Epithelial cell of prostate (primary cell): ENCODE results near the gene C12orf60.

ENCODE experiments used
- DNase-seq: peaks from one replicate; pipeline ENCODE4 v3.0.0-alpha.2; 2011; ENCODE audit warnings: low read depth, low spot score
- H3K27ac ChIP-seq: fragments of 450-650 bp; 2 replicates; pipeline ENCODE4 v1.5.1; 2017; ENCODE audit warnings: mild to moderate bottlenecking

The C12orf60 gene

DNA sequence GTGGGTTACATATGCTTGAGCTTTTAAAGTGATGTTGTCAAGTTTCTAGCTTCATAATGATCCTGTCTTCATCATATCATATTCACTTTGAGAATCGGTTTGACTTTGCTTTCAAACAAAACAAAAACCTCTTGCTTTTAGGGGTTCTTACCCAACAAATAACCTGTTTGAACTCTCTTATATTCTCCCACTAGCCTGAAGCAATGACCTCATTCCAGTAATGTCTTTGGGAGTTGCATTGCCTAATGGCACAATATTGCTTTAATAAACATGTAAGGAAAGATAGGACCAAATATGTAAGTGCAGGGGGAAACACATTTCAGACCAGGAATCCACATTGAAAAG is 27.9 kb upstream of the C12orf60 start:
- peak overlapping the region; percentile 93 for H3K27ac ChIP-seq
- no peak for DNase-seq

GRCh38 chr12:14776236-14776961 is 27.1 kb upstream of the C12orf60 start:
- DNase-seq, result no peak
- peak overlapping the region; percentile 93 for H3K27ac ChIP-seq

- peak overlapping the region; percentile 15 for H3K27ac ChIP-seq
- no peak for DNase-seq
These were observed 26.2 kb upstream of the C12orf60 start for GRCh38 chr12:14777271-14777670.

DNA sequence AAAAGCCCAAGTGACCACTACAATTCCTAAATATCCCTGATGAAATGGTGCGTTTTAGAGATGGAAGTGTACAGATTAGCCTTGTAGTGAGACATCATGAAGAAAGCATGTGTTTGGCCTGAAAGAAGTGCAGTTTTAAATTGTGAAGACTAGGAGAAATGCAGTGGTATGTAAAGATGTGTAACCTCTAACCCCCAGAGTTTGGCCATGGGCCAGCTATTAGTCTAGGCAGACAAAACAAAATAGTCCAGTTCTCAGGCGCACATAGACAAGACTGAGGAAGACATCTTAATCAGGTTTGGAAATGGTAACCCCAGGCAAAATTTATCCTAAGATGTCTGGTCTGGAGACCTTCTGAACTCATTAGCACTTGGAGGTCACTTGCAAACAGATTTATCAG is 23.6 kb upstream of the C12orf60 start:
- H3K27ac ChIP-seq, result no peak overlapping the region
- DNase-seq, result no peak

GRCh38 chr12:14780859-14781258 is 22.6 kb upstream of the C12orf60 start:
- no peak overlapping the region for H3K27ac ChIP-seq
- DNase-seq, result no peak

GRCh38 chr12:14781563-14781962 is 21.9 kb upstream of the C12orf60 start:
- no peak for DNase-seq

DNA sequence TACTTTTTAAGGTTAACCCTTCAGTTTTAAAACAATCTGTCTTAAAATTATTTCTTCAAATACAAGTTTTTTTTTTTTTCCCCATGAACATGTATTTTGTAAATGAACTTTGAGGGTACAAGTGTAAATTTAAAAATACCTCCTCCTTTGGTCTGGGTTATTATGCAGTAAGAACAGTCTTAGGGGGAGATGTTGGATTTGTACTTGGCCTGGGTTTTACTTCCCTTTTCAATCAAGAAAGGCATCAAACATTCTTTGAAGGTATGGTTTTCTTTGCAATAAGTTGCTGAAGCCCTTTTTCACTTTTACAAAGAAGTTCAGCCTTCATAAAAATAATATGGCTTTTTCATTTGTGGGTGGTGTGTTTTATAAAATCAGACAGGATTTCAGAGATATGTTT is 20.7 kb upstream of the C12orf60 start:
- no peak for DNase-seq
- no peak overlapping the region for H3K27ac ChIP-seq

More at GRCh38 chr12:14781563-14781962, 21.9 kb upstream of the C12orf60 start:
- H3K27ac ChIP-seq, result no peak overlapping the region

DNA sequence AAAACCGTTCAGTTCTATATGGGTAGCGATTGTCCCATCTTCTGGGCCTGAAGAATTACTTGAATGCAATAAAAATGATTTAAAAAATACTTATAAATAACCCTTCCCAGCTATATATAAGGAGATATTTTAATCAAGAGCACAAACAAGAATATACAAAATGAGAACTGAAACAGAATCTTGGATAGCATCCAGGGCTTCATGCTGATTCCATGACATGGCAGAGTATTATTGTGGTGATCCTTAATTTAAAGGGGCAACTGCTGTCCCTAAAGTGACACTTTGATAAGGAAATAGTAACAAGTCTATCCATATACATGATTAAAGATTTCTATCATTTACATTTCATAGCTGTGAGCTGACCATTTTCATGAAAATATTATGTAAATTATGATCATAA is 19.0 kb upstream of the C12orf60 start:
- no peak for DNase-seq
- no peak overlapping the region for H3K27ac ChIP-seq

GRCh38 chr12:14785568-14785967 is 17.9 kb upstream of the C12orf60 start:
- H3K27ac ChIP-seq, result no peak overlapping the region
- DNase-seq, result no peak

GRCh38 chr12:14795028-14795448 is 8.4 kb upstream of the C12orf60 start:
- no peak overlapping the region for H3K27ac ChIP-seq

DNA sequence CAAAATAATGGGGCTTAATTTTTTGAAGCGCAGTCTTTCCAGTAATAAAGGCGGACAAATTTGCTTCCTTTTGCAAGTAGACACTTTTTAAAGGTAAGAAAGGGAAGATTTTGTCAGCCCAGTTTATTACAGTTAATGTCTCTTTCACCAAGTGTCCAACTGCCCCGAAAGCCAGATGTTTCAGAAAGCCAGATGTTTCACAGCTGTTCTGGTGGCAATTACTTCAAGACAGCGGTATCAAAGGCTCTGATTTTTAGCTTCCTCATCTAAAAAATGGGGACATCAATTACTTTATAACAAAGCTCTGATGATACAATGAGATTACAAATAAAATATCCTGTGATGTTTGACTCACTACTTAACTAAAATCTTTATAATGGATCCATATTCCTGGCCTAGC is 1.2 kb upstream of the C12orf60 start:
- no peak overlapping the region for H3K27ac ChIP-seq
- no peak for DNase-seq

More at GRCh38 chr12:14795028-14795448, 8.4 kb upstream of the C12orf60 start:
- DNase-seq, result no peak

DNA sequence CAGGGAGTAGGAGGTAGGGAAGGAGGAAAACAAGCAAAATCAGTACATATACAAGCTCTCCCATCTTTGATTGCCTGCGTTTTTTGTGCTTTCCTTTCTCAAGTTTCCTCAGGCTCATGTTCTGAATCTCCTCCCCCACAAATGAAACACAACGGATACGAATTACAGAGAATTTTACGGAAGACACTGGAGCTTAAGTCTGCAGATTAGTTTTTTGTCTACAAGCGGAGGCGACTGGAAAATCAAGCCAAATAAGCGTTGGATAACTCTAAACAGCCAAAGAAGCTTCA is 804 bp upstream of the C12orf60 start:
- H3K27ac ChIP-seq, result peak overlapping the region; percentile 40
- no peak for DNase-seq

DNA sequence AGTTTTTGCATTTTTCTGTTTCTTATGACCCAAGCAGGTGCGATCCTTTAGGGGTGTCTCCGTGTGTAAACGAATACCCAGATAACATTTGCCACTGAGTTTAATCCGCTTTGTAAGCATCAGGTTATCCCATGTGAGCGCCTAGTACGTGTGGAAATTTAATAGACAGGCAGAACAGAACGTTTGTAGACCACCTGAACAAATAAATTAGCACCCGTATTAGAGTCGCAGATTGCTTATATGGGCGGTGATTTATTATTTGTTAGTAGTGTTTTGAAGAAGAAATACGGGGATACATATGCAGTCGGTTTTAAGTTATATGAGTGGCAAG is 325 bp downstream of the C12orf60 start:
- H3K27ac ChIP-seq, result peak overlapping the region; percentile 40
- DNase-seq, result no peak

DNA sequence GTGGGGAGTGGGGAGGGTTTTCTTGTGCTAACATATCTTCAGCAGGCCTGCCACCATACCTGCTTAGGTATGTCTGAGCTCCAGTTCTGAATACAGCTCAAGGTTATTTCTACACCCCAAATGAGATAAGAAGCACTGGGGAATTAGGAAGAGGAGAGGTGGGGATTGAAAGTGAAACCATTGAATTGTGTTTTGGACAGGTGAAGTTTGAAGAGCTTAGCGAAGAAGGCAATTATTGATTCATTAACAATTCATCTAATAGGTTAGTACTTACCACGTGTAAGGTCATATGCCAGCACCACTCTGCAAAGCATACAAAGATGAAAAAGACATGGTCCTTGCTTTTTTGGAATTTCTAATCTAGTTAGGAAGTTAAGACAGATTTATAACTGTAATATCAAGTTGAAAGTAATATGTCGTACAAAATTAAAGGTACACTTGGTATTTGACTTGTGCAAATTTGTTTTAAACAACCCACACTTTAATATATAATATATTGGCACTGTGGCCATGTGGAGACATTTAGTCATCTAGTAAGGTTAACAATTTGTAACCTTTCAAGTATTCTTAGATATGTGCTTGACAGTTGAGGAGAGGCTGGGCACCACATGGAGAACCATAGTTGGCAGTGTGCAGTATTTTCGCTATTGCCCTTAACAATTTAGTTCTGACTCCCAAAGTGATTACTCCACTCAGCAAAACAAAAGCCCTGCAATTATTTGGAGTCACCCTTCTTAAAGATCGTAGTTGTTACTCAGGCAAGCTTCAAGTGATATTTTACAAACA is 6.9 kb downstream of the C12orf60 start:
- no peak for DNase-seq
- no peak overlapping the region for H3K27ac ChIP-seq

GRCh38 chr12:14810953-14811483 is 7.5 kb downstream of the C12orf60 start:
- no peak overlapping the region for H3K27ac ChIP-seq
- DNase-seq, result no peak

- H3K27ac ChIP-seq, result no peak overlapping the region
- DNase-seq, result no peak
These were observed 8.0 kb downstream of the C12orf60 start for GRCh38 chr12:14811486-14811885.

GRCh38 chr12:14814014-14814413 is 10.5 kb downstream of the C12orf60 start, which contains the start of gene SMCO3:
TSS of gene SMCO3 (minus strand) at chr12:14814182. CDS start at chr12:14806680, 7,502 bp downstream.
- no peak for DNase-seq

GRCh38 chr12:14824012-14824634 is 20.7 kb downstream of the C12orf60 start:
- no peak for DNase-seq
- H3K27ac ChIP-seq, result peak overlapping the region; percentile 17

More at GRCh38 chr12:14814014-14814413, 10.5 kb downstream of the C12orf60 start, which contains the start of gene SMCO3:
- H3K27ac ChIP-seq, result no peak within 1 kb of the TSS

GRCh38 chr12:14825256-14825655 is 21.8 kb downstream of the C12orf60 start:
- H3K27ac ChIP-seq, result no peak overlapping the region
- DNase-seq, result no peak

DNA sequence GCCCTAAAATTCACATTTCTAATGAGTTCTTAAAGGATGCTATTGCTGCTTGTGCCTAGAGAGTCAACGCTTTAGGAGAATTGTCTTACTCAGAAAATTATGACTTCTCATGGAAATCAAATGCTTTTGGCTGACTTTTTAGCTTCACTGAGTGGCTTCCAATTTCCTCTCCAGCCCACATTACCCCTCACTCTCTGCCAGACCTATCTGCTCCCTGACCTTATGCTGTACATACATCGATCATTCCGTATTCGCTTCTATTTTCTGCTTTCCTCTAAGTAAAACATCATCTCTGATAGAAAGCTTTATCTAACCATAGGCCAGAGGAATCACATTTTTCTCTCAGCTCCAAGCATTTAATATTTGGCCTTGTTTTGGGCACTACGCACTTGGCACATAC is 23.0 kb downstream of the C12orf60 start:
- H3K27ac ChIP-seq, result peak overlapping the region; percentile 24
- DNase-seq, result no peak

- no peak for DNase-seq
- H3K27ac ChIP-seq, result peak overlapping the region; percentile 24
These were observed 23.6 kb downstream of the C12orf60 start for GRCh38 chr12:14827043-14827442.
